K562 (cell line): ENCODE data around the gene HCFC1R1. TPM values are rescaled to one million over a fixed set of nuclear protein-coding genes. Genes with fewer than 3 reads are reported as not detected.

Source experiments
- DDX20 ChIP-seq: fragments of 450-650 bp; IDR thresholded peaks from 2 replicates; pipeline ENCODE4 v1.6.1; 2016; ENCODE audit warnings: missing genetic modification characterization, low read depth, mild to moderate bottlenecking, missing compliant biosample characterization, moderate library complexity
- FOSL1 ChIP-seq: fragments of 200-800 bp; sonication (Bioruptor generic); conservative IDR thresholded peaks from 2 replicates; pipeline ENCODE4 v1.6.1; 2016; ENCODE audit warnings: missing genetic modification characterization, missing compliant biosample characterization
- RBFOX2 ChIP-seq: fragments of 200-400 bp; formaldehyde crosslinking; IDR thresholded peaks from 2 replicates; pipeline ENCODE4 v1.6.1; 2017; ENCODE audit warnings: low read depth, mild to moderate bottlenecking, low read length, moderate library complexity
- SIRT6 ChIP-seq: IDR thresholded peaks from one replicate; pipeline ENCODE4 v1.6.1; 2012; ENCODE audit warnings: low read depth, mild to moderate bottlenecking, control low read depth, inconsistent platforms, low read length, moderate library complexity
- YY1 ChIP-seq, 3 experiments: IDR thresholded peaks; 2 replicates each; pipeline ENCODE4 v1.6.1; 2011; ENCODE audit warnings: low read length in 2 of 3, mild to moderate bottlenecking in 2 of 3, moderate library complexity in 2 of 3, borderline replicate concordance in 1 of 3, control low read depth in 1 of 3, low read depth in 1 of 3; ENCODE audit not compliant: insufficient read depth in 3 of 3, insufficient replicate concordance in 2 of 3, control insufficient read depth in 1 of 3, insufficient read length in 1 of 3; ENCODE audit errors: extremely low read depth in 1 of 3
- ZKSCAN1 ChIP-seq: fragments of 150-350 bp; IDR thresholded peaks from 2 replicates; pipeline ENCODE4 v1.6.1; 2016; ENCODE audit warnings: low read depth, low read length
- ZNF639 ChIP-seq, 2 experiments: fragments of 200-800 bp in 1 of 2; sonication (Bioruptor generic) in 1 of 2; sonication (generic) in 1 of 2; formaldehyde crosslinking in 1 of 2; IDR thresholded peaks in 1 of 2; conservative IDR thresholded peaks in 1 of 2; 2 replicates each; pipeline versions ENCODE4 v1.5.0 to v1.6.1; 2016 to 2020; ENCODE audit warnings: missing compliant biosample characterization in 1 of 2, missing genetic modification characterization in 1 of 2, missing genetic modification reagents in 1 of 2
- polyA plus RNA-seq, 8 experiments: library from polyadenylated mRNA; depleted of rRNA in 4 of 8; stranded (reverse) in 5 of 8; unstranded in 3 of 8; fragments of >200 nt; fragmentation: Nextera tagmentation in 2 of 8; fragmentation: Illumina TruSeq in 1 of 8; extraction: Ambion mirVana in 2 of 8; extraction: Trizol in 1 of 8; gene quantifications; 2 replicates each; pipeline versions ENCODE4 v1.2.1 to v1.2.3, GENCODE V29; 2011 to 2014; ENCODE audit warnings: inconsistent platforms in 1 of 8, missing spikeins in 1 of 8
- total RNA-seq, 7 experiments: library from RNA; depleted of rRNA in 6 of 7; stranded (reverse); fragments of >200 nt in 6 of 7; fragmentation: Illumina TruSeq in 2 of 7; extraction: Trizol in 2 of 7; gene quantifications; 2 replicates each; pipeline versions ENCODE4 v1.2.1 to v1.2.3, GENCODE V29; 2011 to 2021; ENCODE audit warnings: low replicate concordance in 1 of 7
- TF ChIP-seq, protein P1 (sequence below): IDR thresholded peaks from 2 replicates; pipeline ENCODE4 v1.6.1; 2011; ENCODE audit warnings: borderline replicate concordance, low read depth, mild to moderate bottlenecking, moderate library complexity, low read length; ENCODE audit not compliant: insufficient read depth, poor library complexity, severe bottlenecking

Gene HCFC1R1
- total and polyA plus RNA-seq, 9 of the 15 experiments (the other 6 are each of a cell fraction or from before 2014, with no cell fraction given): 2.2 to 29.0 (median 11.2) TPM

GRCh38 chr16:2973605-2974318 is 50.0 kb downstream of the HCFC1R1 start (continued):
- no peak for TF ChIP-seq ZNF639 (CRISPR knock-in tag; conservative IDR thresholded peaks at IDR 0.05 in 1 of 2, IDR thresholded peaks at IDR 0.05 in 1 of 2)
- TF ChIP-seq FOSL1 (tag): no peak
- peak; percentile 73 for TF ChIP-seq RBFOX2
- no peak for TF ChIP-seq YY1 (IDR thresholded peaks at IDR 0.05; ENCODE audit: borderline replicate concordance in 1 of 3, control insufficient read depth in 1 of 3, extremely low read depth in 1 of 3, insufficient read depth in 3 of 3, insufficient read length in 1 of 3, insufficient replicate concordance in 2 of 3, low read depth in 1 of 3, low read length in 2 of 3)
- TF ChIP-seq, protein P1, sequence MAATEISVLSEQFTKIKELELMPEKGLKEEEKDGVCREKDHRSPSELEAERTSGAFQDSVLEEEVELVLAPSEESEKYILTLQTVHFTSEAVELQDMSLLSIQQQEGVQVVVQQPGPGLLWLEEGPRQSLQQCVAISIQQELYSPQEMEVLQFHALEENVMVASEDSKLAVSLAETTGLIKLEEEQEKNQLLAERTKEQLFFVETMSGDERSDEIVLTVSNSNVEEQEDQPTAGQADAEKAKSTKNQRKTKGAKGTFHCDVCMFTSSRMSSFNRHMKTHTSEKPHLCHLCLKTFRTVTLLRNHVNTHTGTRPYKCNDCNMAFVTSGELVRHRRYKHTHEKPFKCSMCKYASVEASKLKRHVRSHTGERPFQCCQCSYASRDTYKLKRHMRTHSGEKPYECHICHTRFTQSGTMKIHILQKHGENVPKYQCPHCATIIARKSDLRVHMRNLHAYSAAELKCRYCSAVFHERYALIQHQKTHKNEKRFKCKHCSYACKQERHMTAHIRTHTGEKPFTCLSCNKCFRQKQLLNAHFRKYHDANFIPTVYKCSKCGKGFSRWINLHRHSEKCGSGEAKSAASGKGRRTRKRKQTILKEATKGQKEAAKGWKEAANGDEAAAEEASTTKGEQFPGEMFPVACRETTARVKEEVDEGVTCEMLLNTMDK: no peak
- no peak for TF ChIP-seq DDX20 (tag)
- no peak for TF ChIP-seq SIRT6
- no peak for TF ChIP-seq ZKSCAN1
